ENCODE measurements around the gene KRT2.

KRT2 gene

DNA sequence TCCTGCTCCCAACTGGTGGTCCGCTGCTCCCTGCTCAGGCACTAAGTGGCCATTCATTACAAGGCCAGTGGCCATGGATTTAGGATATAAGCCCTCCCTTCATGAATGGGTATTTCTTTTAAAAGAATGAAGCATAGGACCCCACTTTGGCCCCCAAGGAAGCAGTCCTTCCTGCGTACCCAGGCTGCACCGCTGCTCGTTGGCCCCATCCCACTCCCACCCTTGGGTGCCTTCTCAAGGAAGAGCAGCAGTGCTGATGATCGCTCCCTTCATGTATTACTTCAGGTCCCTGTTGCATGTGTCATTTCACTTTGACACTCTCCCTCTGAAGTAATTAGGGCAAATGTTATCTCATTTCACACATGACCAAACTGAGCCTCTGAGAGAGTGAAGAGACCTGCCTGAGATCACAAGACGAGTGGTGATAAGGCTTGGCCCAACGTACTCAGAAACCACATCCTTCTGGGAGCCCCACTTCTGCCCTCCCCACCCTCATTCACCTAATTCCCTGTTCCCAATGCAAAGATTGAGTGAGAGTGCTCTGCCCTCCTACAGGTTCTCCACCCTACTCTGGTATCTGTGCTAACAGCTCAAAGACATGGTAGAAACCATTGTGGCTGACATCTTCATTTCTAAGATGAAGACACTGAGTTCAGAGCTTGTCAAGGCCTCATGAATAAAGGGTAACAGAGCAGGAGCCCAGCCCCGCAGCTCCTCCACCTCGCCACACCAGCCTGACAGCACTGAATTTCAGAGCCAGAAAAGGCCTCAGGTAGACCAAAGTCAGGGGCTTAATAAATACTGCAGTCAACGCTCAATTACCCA, 10.3 kb upstream of the KRT2 start:
- DNase-seq: no peak

DNA sequence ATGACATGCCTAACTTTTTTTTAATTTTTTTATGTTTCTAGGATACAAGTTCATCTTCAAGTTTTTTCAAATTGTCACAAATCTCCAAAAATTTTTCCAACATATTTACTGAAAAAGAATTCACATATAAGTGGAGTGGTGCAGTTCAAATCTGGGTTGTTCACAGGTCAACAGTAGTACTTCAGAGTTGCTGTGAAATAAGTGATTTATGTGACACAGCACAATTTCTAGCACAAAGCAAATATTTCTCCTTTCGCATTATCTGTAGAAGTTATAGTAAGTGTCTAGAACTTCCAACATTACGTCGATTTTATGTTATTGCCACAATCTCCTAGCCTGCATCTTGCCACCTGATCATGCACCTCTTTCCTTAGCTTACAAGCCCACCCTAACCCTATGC, 9.7 kb upstream of the KRT2 start:
- DNase-seq: no peak

DNA sequence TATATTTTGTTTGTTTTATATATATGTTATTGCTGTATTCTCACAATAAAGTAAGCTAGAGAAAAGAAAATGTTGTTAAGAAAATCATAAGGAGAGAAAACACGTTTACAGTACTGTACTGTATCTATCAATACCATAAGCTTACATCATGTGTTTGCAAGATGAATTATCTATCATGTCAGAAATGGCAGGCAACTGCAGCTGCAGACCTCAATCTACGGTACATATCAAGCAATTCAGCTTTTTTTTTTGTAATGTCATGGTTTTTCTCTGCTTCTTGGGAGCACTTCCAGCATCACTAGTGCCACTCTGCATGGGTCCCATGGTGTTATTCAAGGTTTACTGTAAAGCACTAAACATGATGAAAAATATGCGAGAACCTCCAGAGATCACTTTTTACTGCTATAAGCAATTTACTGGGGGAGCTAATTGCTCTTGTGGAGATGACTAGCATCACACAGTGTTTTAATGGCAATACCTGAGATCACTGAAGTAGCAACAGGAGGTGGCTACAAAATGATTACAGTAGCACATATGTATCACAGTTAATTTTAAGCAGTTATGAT, 9.0 kb upstream of the KRT2 start:
- DNase-seq: no peak

DNA sequence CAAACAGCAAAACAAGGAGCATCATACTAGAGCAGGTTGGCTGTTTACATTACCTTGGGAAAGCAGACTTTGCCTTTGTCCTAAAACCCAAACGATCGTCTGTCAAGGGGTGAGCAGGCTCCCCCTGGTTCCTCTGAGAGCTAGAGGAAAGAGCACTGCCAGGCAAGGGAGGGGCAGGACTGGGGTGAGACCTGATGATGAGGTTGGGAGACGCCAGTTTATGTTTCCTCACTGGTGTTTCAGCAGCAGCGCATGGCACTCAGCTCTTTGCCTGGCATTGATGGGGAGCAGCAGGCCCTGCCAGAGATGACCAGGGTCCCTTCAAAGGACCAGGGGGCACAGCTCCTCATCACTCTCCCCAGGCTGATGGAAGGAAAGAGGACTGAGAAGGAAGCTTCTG, 7.9 kb upstream of the KRT2 start:
- no peak for DNase-seq

DNA sequence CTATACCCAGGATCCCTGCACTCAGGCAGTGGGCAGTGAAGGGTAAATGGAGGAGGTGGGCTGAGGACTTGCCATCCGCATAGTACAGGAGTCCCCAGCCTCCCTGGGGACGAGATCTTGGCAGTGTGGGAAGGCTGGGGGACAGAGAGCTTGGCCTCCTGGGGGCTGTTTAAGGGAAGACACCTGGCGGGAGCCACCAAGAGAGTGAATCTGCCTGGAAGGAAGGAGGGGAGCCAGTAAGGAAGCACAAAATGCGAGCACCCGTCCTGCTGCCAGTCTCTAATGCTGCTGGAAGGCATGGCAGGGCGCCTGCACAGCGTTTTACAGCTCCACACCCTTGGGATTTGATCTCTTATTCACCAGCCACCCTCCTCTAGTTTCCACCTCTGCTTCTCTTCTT, 7.4 kb upstream of the KRT2 start:
- DNase-seq: no peak

DNA sequence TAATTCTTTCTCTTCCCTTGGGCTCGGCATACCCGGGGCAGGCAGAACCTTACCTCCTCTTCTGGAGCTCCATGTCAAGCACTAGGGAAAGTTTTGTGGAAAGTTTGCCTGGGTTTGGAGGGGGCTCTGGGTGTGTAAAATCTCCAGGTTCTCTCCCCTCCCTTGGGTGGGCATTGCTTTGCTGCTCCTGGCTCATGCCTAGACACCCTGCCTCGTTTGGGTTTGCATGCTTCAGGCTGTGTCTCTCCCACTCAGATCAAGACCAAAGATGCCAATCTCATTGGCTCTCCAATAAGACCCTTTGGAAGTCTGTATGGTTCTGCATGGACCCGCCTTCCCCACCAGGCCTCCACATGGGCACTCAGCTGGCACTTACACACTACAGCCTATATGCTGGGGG, 6.2 kb upstream of the KRT2 start:
- no peak for DNase-seq

DNA sequence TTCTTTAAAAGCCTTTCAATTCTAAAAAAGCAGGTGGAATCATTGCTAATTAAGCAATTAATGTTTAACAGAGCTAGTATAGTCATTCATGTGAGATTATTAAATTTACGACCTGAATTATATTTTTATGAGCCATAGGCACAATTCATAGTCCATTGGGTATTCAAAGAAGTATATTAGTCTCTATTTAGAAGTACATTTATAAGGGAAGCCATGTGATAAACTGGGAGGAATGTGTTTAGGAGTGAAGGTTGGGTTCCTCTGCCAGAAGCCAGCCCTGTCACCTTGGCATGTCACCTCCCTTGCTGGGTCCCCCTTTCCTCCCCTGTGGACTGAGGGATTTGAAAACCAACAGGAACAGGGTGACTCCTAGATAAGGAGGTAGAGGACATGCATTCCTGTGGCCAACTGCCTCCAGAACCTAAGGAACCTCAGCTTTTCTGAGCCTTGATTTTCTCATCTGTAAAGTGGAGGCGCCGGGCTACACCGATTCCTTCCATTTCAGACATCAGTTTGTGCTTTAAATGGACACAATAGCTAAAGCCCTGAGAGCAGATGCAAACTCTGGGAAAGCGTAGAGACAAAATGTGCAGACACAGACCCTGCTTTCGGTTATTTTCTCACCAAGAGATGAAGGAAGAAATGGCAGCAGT, 5.4 kb upstream of the KRT2 start:
- no peak for DNase-seq

DNA sequence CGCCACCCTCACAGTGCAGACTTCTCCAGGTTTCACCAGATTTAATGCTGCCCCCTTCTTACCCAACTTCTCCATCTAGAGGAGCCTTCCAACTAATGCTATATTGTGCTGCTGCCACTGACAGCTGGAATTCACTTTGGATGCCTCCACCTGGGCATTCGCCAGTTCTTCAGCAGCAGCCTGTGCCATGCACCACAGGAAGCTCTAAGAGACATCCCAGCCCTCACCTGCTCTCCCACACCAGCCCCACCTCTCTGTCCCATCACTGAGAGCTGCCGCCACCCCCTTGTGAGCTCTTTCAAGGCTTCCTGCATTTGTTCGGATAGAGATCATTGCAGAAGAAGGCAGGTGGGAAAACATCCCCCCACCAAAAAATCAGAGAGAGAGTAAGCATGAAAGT, 4.6 kb upstream of the KRT2 start:
- DNase-seq: no peak

DNA sequence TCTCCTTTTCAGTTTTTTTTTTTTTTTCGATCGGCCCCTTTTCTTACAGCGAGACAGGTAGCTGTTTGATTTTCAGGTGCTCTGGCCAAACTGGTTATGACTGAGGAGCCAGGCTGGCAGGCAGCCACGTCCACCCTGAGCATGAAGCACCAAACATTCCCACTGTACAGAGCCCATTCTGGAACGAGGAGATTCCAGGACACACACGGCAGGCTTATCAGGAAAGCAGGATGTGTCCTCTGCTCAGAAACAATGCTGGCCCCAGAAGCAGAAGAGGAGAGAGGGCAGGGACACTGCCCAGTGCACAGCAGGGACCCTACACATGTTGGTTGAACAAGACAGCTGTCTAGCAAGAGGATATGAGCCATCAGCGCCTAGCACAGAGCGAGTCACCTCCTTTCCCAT, 3.7 kb upstream of the KRT2 start:
- no peak for DNase-seq

DNA sequence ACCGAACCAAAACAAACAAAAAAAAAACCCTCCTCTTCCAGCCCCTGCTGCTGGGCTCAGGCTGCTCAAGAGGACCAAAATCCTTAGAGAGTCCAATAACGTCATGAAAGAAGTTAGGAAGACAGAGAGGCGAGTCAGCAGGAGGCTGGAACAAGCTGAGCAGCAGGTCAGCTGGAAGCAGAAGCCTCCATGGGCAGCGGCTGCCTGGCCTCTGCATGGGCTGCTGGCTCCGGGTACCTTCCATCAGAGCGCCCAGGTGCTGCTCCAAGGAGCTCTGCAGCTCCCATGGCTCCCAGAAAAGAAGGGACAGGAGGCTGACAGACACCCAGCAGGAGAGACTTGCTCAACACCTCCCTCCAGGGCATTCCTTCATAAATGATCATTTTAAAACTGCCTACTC, 3.2 kb upstream of the KRT2 start:
- DNase-seq: no peak

DNA sequence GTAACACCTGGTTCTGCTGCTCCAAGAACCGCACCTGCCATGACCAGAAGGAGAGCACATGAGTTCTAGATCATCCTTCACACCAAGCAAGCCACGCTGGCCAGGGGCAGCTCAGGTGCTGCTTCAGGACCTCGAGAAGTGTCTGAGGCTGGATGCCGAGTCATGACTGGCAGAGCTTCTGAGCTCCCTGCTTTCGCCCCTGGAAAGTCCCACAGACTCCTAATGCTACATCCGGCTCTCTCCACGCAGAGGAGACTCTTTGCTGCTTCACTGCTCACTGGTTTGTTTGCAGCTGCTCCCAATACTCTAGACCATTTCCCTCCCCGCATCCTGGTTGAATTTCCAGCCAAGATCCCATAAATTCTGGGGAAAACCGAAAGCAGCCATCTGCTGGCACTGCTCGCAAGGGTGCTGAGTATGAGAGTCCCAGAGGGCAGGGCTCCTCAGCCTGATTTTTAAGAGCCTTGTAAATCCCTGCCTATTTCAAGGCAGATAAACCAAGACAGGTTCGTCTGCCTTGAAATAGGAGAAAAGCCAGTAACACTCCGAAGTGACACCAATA, 1.4 kb downstream of the KRT2 start:
- no peak for DNase-seq

DNA sequence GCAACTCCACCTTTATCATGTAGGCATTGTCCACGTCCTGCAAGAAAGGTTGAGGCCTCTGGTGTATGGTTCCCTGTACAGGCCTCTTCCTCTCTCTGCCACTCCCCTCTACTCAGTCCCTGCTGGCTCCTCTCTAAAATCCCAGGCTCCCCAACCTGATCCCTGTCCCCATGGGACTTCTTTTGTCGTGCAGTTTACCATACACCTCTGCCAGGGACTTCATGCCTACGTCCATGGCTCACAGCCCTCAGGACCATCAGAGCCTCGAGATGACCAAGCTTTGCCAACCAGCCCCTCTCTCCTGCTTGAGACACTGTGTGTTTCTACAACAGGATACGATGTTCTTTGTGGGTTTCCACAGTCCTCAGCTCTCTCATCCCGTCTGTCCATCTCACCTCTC, 2.9 kb downstream of the KRT2 start:
- DNase-seq: no peak

DNA sequence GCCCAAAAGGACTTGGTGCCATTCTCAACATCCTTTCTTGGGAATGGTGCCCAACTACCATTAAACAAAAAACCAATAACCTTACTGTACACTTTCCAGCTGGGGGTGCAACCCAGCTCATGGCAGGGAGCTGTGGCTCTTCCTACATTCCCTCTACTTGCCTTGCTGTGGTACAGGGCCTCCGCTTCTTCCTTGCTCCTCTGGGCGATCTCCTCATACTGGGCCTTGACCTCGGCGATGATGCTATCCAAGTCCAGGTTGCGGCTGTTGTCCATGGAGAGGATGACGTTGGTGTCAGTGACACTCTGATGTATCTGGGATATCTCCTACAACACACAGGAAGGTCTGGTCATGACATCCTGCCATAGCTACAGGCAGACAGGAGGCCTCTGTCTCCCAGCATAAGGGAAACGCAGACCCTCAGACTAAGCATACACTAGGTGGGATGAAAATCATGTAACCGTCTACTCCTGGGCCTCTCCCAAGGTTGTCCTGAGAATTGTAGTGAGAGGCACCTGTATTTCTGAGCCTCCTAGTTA, 3.9 kb downstream of the KRT2 start:
- DNase-seq: no peak

DNA sequence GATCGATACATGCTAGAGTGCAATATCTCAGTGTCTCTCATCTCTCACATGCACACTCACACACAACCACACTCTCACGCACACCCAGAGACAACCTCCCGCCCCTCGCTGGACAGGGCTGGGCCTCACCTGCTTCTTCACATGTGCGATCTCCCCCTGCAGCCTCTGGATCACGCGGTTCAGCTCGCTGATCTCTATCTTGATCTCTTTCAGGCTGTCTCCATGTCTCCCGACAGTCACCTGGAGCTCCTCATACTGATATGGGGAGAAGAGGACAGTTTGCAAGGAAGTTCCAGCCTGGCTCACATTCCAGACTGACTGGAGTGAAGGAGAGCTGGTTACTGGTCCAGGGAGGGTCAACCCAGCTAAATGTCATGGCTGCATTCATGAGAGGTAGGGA, 4.4 kb downstream of the KRT2 start:
- no peak for DNase-seq

DNA sequence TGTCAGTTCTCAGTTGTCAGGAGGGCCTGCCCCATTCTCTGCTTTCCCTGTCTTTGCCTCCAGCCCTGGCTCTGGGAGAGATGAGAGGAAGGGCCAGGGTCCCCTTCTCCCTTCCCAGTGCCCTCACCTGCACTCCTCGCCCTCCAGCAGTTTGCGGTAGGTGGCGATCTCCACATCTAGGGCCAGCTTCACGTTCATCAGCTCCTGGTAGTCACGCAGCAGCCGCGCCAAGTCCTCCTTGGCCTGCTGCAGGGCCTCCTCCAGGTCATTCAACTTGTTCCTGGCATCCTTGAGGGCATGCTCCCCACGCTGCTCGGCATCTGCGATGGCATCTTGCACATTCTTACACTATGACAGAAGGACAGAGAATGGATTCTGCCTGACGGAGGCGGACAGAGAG, 5.4 kb downstream of the KRT2 start:
- DNase-seq: no peak

DNA sequence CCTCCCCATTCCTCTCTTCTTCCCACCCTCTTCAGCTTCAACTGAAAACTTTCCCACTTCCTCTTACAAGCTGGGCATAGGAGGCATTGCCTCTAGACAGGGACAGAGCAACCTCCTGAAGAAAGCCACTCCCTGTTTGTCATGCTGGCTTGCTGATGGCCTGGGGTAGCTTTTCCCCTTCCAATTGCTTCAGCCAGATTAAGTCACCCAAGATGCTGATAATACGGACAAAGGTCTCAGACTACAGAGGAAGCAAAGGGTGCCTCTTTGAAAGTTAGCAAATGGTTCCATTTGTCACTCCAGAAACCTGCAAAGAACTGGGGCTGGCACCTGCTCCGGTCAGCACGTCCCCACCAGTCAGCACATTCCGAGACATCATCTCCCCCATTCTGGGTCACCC, 6.0 kb downstream of the KRT2 start:
- no peak for DNase-seq

DNA sequence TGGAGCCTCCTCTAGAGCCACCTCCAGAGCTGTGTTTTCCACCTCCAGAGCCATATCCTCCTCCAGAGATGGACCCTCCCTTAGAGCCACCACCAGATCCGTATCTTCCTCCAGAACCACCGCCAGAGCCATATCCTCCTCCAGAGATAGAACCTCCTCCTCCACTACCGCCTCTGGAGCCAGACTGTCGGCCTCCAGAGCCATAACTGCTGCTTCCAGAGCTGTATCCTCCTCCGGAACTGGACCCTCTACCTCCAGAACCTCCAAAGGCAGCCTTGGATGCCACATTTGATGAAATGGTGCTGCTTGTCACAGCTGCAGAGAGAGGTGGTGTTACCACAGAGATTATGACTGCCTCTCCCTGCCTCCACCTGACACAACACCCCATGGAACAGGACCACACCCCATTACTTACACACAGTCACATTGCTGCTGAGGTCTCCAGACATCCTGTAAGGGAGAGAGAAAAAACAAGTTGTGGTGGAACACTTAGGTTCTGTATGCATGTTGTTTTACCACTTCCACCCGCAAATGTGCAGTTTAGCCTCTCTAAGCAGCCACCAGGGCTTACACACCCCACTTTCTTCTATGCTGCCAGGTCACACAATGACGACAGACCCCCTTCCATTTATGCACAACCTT, 6.8 kb downstream of the KRT2 start:
- no peak for DNase-seq

DNA sequence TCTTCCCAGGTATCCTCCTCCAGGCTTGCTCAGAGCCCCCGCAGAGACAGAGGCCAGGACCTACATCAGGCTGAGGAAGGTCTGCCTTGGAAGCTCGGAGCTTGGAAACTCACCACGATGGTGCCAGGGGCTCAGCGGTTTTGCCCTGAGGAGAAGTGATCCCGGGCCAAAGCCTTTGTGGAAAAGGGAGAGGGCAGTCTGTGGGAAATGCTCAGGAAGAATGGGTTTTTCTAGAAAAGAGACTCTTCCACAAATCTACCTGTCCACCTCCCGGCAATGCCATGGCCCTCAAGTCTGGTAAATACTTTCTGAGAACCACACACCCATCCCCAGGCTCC, 8.0 kb downstream of the KRT2 start:
- DNase-seq: no peak

DNA sequence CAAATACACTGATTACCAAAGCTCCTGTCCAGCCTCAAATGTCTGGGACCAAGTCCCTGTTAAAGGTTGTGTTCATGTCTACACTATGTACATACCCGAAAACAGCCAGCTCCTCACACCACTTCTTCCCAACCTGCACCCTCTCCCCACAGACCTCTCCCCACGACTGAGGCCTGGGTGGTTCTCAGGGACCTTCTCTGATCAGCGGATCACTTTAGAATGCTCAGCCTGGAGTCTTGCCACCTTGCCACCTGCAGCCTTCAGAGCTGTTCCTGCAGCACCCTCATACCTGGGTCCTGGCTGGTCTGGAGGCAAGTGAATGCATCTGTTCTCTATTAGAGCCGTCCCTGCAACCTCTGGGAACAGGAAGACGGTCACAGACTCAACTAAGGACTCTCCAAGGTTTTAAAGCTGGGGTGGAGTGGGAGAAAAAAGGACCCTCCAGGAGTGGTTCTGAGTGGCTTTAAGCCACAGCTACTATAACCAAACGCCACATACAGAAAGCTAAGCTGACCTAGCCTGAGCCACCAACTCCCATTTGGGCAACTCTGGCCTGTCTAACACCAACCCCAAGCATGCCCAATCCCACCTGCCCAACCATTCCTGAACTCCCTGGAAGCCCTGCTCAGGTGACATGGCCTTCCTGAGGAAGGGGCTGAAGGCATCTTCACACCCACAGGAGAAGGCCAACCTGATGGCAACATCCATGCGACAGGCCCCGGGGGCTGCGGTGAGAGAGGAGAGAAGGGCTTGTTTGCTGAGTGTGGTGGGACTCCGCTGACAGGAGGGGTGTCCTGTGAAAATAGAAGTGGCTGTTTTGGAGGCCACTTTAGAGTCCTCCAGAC, 8.6 kb downstream of the KRT2 start:
- DNase-seq: no peak

DNA sequence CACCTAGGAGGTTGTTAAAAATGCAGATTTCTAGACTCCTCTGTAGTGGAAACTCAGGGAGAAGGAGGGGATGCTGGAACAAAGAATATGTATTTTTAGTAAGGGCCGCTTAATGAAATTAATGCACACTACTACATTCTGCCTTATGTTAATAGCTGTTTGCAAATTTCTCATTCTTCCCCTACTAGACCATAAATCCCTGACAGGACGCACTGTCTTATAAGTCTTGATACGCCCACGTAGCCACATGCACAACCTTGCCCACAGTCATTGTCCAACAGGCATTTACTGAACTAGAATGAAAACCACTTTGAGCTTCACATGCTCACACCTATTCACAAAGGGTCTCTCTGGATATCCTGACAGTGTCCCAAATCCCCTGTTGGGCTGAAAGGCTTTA, 10.5 kb downstream of the KRT2 start:
- no peak for DNase-seq

DNA sequence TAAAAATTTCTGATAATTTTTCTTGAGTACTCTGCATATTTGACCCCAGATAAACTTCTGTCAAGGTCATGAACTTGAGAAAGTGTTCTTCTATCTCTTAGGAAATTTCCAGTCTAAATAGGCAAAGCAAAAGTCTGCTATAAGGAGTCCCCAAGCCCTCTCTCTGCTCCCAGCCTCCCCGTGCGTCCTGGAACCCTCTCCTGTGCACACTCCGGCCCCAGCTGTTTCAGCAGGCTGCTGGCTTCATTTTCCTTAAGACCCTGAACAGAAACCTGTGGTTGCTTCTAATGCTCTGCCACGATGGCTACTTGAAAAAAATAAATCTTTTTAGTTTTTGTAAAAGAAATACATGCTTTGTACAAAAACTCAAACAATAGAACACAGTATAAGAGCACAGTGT, 14.7 kb downstream of the KRT2 start:
- no peak for DNase-seq

DNA sequence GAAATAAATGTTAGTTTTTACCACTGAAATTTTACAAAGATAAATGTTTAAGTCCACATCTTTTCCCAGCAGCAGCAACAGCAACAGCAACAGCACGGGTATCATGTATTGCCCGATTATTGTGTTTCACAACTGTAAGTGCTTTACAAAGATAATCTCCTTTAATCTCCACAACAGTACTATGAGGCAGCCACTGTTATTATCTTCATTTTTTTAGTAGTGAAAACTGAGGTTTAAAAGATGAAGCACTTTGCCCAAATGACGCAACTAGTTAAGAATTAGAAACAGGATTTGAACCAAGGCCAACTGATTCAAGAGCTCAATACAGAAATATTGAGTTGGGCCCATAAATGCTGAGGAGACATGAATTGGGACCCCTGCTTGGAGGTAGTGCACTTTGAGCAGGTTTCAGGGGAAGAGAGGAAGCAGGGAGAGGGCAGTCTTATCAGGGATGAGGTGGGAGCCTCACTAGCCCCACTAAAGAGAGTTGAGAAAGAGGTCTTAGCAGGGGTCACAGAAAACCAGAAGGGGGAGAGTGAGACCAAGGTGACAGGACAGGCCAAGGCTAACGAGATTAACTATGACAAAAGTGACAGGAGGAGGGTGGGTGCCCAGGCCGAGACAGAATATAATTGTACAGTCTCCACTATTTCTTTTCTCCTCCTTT, 15.3 kb downstream of the KRT2 start:
- no peak for DNase-seq
